Mesendoderm (in vitro differentiated cells): ENCODE data around the gene PTK6.
A peak's percentile ranks its signal among the peaks of the same experiment; 100 is the strongest.

Experiments used
- DNase-seq: peaks from one replicate; pipeline ENCODE4 v3.0.0; 2013
- H2AK5ac ChIP-seq: 2 replicates; pipeline ENCODE4 v1.6.1; 2013; ENCODE audit warnings: low read length, inconsistent platforms
- H2BK120ac ChIP-seq: 2 replicates; pipeline ENCODE4 v1.6.1; 2013; ENCODE audit warnings: low read depth, mild to moderate bottlenecking, low read length, moderate library complexity, mixed read lengths
- H2BK15ac ChIP-seq: replicated peaks from 2 replicates; pipeline ENCODE4 v1.6.1; 2013; ENCODE audit warnings: low read depth, mild to moderate bottlenecking, moderate library complexity
- H2BK5ac ChIP-seq: 2 replicates; pipeline ENCODE4 v1.6.1; 2013; ENCODE audit warnings: low read length, inconsistent platforms
- H3K18ac ChIP-seq: 2 replicates; pipeline ENCODE4 v1.6.1; 2013; ENCODE audit warnings: mild to moderate bottlenecking, low read length, mixed read lengths
- H3K23ac ChIP-seq: one replicate; pipeline ENCODE4 v1.6.1; 2013; ENCODE audit warnings: low read length
- H3K27ac ChIP-seq: 2 replicates; pipeline ENCODE4 v1.5.1; 2013; ENCODE audit warnings: low read depth, mild to moderate bottlenecking, inconsistent platforms, low read length, moderate library complexity
- H3K27me3 ChIP-seq: 2 replicates; pipeline ENCODE4 v1.6.1; 2013; ENCODE audit warnings: low read length, control low read depth, mild to moderate bottlenecking, inconsistent platforms; ENCODE audit not compliant: insufficient read depth, poor library complexity
- H3K36me3 ChIP-seq: 2 replicates; pipeline ENCODE4 v1.6.1; 2013; ENCODE audit warnings: low read length, inconsistent platforms; ENCODE audit not compliant: control insufficient read depth, insufficient read depth
- H3K4ac ChIP-seq: one replicate; pipeline ENCODE4 v1.6.1; 2013; ENCODE audit warnings: low read depth, mild to moderate bottlenecking, low read length, moderate library complexity
- H3K4me1 ChIP-seq: 2 replicates; pipeline ENCODE4 v1.6.1; 2013; ENCODE audit warnings: low read depth, low read length, inconsistent platforms; ENCODE audit not compliant: control insufficient read depth
- H3K4me2 ChIP-seq: 2 replicates; pipeline ENCODE4 v1.6.1; 2013; ENCODE audit warnings: low read length
- H3K4me3 ChIP-seq: 2 replicates; pipeline ENCODE4 v1.5.1; 2013; ENCODE audit warnings: mild to moderate bottlenecking, low read length
- H3K56ac ChIP-seq: one replicate; pipeline ENCODE4 v1.6.1; 2013; ENCODE audit warnings: low read length
- H3K79me1 ChIP-seq: 2 replicates; pipeline ENCODE4 v1.6.1; 2013; ENCODE audit warnings: low read length, inconsistent platforms
- H3K79me2 ChIP-seq: 2 replicates; pipeline ENCODE4 v1.6.1; 2013; ENCODE audit warnings: mild to moderate bottlenecking, low read length; ENCODE audit not compliant: control insufficient read depth, insufficient read depth
- H3K9ac ChIP-seq: 2 replicates; pipeline ENCODE4 v1.6.1; 2013; ENCODE audit warnings: low read length, inconsistent platforms
- H4K5ac ChIP-seq: one replicate; pipeline ENCODE4 v1.6.1; 2013; ENCODE audit warnings: low read length
- H4K8ac ChIP-seq: one replicate; pipeline ENCODE4 v1.6.1; 2013; ENCODE audit warnings: low read depth, mild to moderate bottlenecking, control low read depth, low read length, moderate library complexity
- WGBS: extraction: QIAGEN DNeasy Blood & Tissue Kit; methylation state at CpG from one replicate; pipeline ENCODE4 v1.1.7; 2013; ENCODE audit warnings: low lambda C conversion rate, missing lambda C conversion rate; ENCODE audit not compliant: insufficient coverage; ENCODE audit errors: extremely low coverage; 5-methylcytosine and 5-hydroxymethylcytosine counted together

Gene PTK6

GRCh38 chr20:63553933-63554290 is 16.7 kb upstream of the PTK6 start, which contains the start of gene FNDC11:
TSS of gene FNDC11 (plus strand) at chr20:63554159. CDS start at chr20:63555664, 1,505 bp downstream.
- peak within 1 kb of the TSS; percentile 83 for H3K56ac ChIP-seq
- H3K27me3 ChIP-seq = no peaks in the 10 kb centered on the region
- no peak within 1 kb of the TSS for H2BK5ac ChIP-seq
- H3K36me3 ChIP-seq = no peaks in the 10 kb centered on the region
- peak within 1 kb of the TSS; percentile 94 for H3K4me2 ChIP-seq
- H3K23ac ChIP-seq = no peak within 1 kb of the TSS
- H3K18ac ChIP-seq = peak within 1 kb of the TSS; percentile 62
- no peak within 1 kb of the TSS for H2AK5ac ChIP-seq
- DNase-seq = peak; percentile 58
- peak within 1 kb of the TSS; percentile 60 for H3K9ac ChIP-seq
- H4K5ac ChIP-seq = no peak within 1 kb of the TSS
- no peak within 1 kb of the TSS for H3K27ac ChIP-seq
- no peak within 1 kb of the TSS for H2BK120ac ChIP-seq
- no peaks in the 10 kb centered on the region for H3K79me1 ChIP-seq
- WGBS = no CpG with 5 or more reads among the region's 34 CpGs
- peak within 1 kb of the TSS; percentile 60 for H3K4me3 ChIP-seq
- H3K79me2 ChIP-seq = no peaks in the 10 kb centered on the region
- peaks cover 2% of the 10 kb centered on the region for H3K4me1 ChIP-seq
- no peak within 1 kb of the TSS for H2BK15ac ChIP-seq
- no peak within 1 kb of the TSS for H4K8ac ChIP-seq
- no peak within 1 kb of the TSS for H3K4ac ChIP-seq

- no peak overlapping the region for H4K8ac ChIP-seq
- no peak overlapping the region for H3K23ac ChIP-seq
- peaks cover 2% of the 10 kb centered on the region for H3K4me1 ChIP-seq
- WGBS = no CpG with 5 or more reads among the region's 37 CpGs
- no peaks in the 10 kb centered on the region for H3K79me2 ChIP-seq
- H3K27ac ChIP-seq = no peak overlapping the region
- H3K18ac ChIP-seq = peak overlapping the region; percentile 62
- no peak overlapping the region for H2BK15ac ChIP-seq
- no peaks in the 10 kb centered on the region for H3K36me3 ChIP-seq
- H3K4me2 ChIP-seq = peak overlapping the region; percentile 94
- H4K5ac ChIP-seq = no peak overlapping the region
- H3K4ac ChIP-seq = no peak overlapping the region
- peak overlapping the region; percentile 53 for H3K9ac ChIP-seq
- DNase-seq = peak; percentile 91
- no peaks in the 10 kb centered on the region for H3K27me3 ChIP-seq
- peak overlapping the region; percentile 83 for H3K56ac ChIP-seq
- H2BK5ac ChIP-seq = no peak overlapping the region
- H2AK5ac ChIP-seq = no peak overlapping the region
- no peaks in the 10 kb centered on the region for H3K79me1 ChIP-seq
- H3K4me3 ChIP-seq = peak overlapping the region; percentile 60
- no peak overlapping the region for H2BK120ac ChIP-seq
These were observed 16.2 kb upstream of the PTK6 start for GRCh38 chr20:63553251-63553932.

- H2BK5ac ChIP-seq = no peak overlapping the region
- no peak overlapping the region for H3K4me3 ChIP-seq
- H3K56ac ChIP-seq = no peak overlapping the region
- no peak overlapping the region for H2BK120ac ChIP-seq
- no peaks in the 10 kb centered on the region for H3K79me1 ChIP-seq
- no peaks in the 10 kb centered on the region for H3K27me3 ChIP-seq
- DNase-seq = no peak
- WGBS = no CpG with 5 or more reads among the region's 15 CpGs
- no peak overlapping the region for H3K27ac ChIP-seq
- H3K23ac ChIP-seq = no peak overlapping the region
- peaks cover 2% of the 10 kb centered on the region for H3K4me1 ChIP-seq
- no peaks in the 10 kb centered on the region for H3K79me2 ChIP-seq
- no peak overlapping the region for H2AK5ac ChIP-seq
- no peak overlapping the region for H4K8ac ChIP-seq
- no peak overlapping the region for H3K9ac ChIP-seq
- no peak overlapping the region for H2BK15ac ChIP-seq
- H3K4me2 ChIP-seq = no peak overlapping the region
- no peaks in the 10 kb centered on the region for H3K36me3 ChIP-seq
- H4K5ac ChIP-seq = no peak overlapping the region
- no peak overlapping the region for H3K4ac ChIP-seq
- no peak overlapping the region for H3K18ac ChIP-seq
These were observed 15.5 kb upstream of the PTK6 start for GRCh38 chr20:63552481-63553249.

- H2AK5ac ChIP-seq = no peak overlapping the region
- no peaks in the 10 kb centered on the region for H3K79me1 ChIP-seq
- H3K79me2 ChIP-seq = no peaks in the 10 kb centered on the region
- no peaks in the 10 kb centered on the region for H3K36me3 ChIP-seq
- H2BK5ac ChIP-seq = no peak overlapping the region
- no peak overlapping the region for H3K4me2 ChIP-seq
- DNase-seq = no peak
- H2BK120ac ChIP-seq = no peak overlapping the region
- no peak overlapping the region for H3K9ac ChIP-seq
- no peak overlapping the region for H3K18ac ChIP-seq
- no peaks in the 10 kb centered on the region for H3K27me3 ChIP-seq
- no peak overlapping the region for H3K23ac ChIP-seq
- peaks cover 2% of the 10 kb centered on the region for H3K4me1 ChIP-seq
- no CpG with 5 or more reads among the region's 9 CpGs for WGBS
- no peak overlapping the region for H3K4ac ChIP-seq
- no peak overlapping the region for H3K27ac ChIP-seq
- H4K8ac ChIP-seq = no peak overlapping the region
- H2BK15ac ChIP-seq = no peak overlapping the region
- H3K56ac ChIP-seq = no peak overlapping the region
- no peak overlapping the region for H4K5ac ChIP-seq
- H3K4me3 ChIP-seq = no peak overlapping the region
These were observed 13.9 kb upstream of the PTK6 start for GRCh38 chr20:63551068-63551467.

GRCh38 chr20:63549679-63550282 is 12.6 kb upstream of the PTK6 start:
- Histone ChIP-seq H3K4me1 (peaks cover 2% of the 10 kb centered on the region), H3K18ac (no peak overlapping the region), H2AK5ac (no peak overlapping the region), H4K5ac (no peak overlapping the region), H3K36me3 (no peaks in the 10 kb centered on the region), H3K79me1 (no peaks in the 10 kb centered on the region), H3K4me3 (no peak overlapping the region), H2BK15ac (no peak overlapping the region), H3K27me3 (no peaks in the 10 kb centered on the region), H3K27ac (no peak overlapping the region), H3K4me2 (no peak overlapping the region), H3K9ac (no peak overlapping the region), H3K4ac (no peak overlapping the region), H3K79me2 (no peaks in the 10 kb centered on the region), H3K56ac (no peak overlapping the region), H3K23ac (no peak overlapping the region), H4K8ac (no peak overlapping the region), H2BK120ac (no peak overlapping the region), H2BK5ac (no peak overlapping the region)
- DNase-seq = no peak
- no CpG with 5 or more reads among the region's 18 CpGs for WGBS
